Keratinocyte (primary cell): ENCODE data around the gene ARRB1.

Source experiments
- CTCF ChIP-seq, 3 experiments: IDR thresholded peaks in 1 of 3; conservative IDR thresholded peaks in 1 of 3; optimal IDR thresholded peaks in 1 of 3; 2 replicates in 2 of 3; 3 replicates in 1 of 3; pipeline versions ENCODE3 to v1.5.1; 2011; ENCODE audit warnings: low read length in 3 of 3, mild to moderate bottlenecking in 3 of 3, moderate library complexity in 2 of 3, control low read depth in 1 of 3, inconsistent platforms in 1 of 3; ENCODE audit not compliant: insufficient read depth in 2 of 3; ENCODE audit errors: extremely low read depth in 1 of 3
- EZH2 ChIP-seq: IDR thresholded peaks from one replicate; pipeline ENCODE4 v1.6.1; 2012; ENCODE audit warnings: inconsistent platforms, mild to moderate bottlenecking, low read length, moderate library complexity

- TF ChIP-seq CTCF (optimal IDR thresholded peaks at IDR 0.05 in 1 of 3, IDR thresholded peaks at IDR 0.05 in 1 of 3, conservative IDR thresholded peaks at IDR 0.05 in 1 of 3; ENCODE audit: extremely low read depth in 1 of 3, insufficient read depth in 2 of 3, low read length in 3 of 3) (no peak), EZH2 (no peak)
These were observed 5.2 kb downstream of the ARRB1 start for GRCh38 chr11:75346296-75346695.
